ENCODE results near the gene TPSD1. TPM values are rescaled to one million over a fixed set of nuclear protein-coding genes. Genes with fewer than 3 reads are reported as not detected.
"Not testable (repeated sequence)": the region's sequence is repeated elsewhere in the genome, so short reads cannot be mapped to it uniquely, and the experiment has no call there.

Gene TPSD1
- total and polyA plus RNA-seq, 10 of the 15 experiments (the other 5 are each of a cell fraction or from before 2014, with no cell fraction given), result not detected

DNA sequence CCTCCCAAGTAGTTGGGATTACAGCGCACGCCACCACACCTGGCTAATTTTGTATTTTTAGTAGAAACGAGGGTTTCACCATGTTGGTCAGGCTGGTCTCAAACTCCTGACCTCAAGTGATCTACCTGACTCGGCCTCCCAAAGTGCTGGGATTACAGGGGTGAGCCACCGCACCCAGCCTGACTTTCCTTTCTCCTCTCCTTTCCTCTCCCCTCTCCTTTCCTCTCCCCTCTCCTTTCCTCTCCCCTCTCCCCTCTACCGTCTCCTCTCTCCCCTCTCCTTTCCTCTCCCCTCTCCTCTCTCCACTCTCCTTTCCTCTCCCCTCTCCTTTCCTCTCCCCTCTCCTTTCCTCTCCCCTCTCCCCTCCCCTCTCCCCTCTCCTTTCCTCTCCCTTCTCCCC is 36.3 kb downstream of the TPSD1 start:
- H3K27ac ChIP-seq (ENCODE audit: control insufficient read depth, insufficient read depth); H4K20me1 ChIP-seq (ENCODE audit: control insufficient read depth, insufficient read depth); H3K9me3 ChIP-seq (replicated peaks; ENCODE audit: control insufficient read depth, insufficient read depth, low read length); in situ Hi-C loops (cut with MboI); intact Hi-C loops (cut with micrococcal nuclease; ENCODE audit: unreplicated experiment); CTCF ChIA-PET; ATAC-seq; BruUV-seq (replicated peaks); H3K27me3 ChIP-seq (replicated peaks in 1 of 2; ENCODE audit: control insufficient read depth in 2 of 2, insufficient read depth in 2 of 2, low read length in 1 of 2); H3K4me1 ChIP-seq (ENCODE audit: control insufficient read depth, insufficient read depth, low read length); H3K79me2 ChIP-seq (ENCODE audit: control insufficient read depth, insufficient read depth, low read length); POLR2A ChIA-PET; H2AFZ ChIP-seq (ENCODE audit: control insufficient read depth, low read depth, low read length); H3K9ac ChIP-seq (ENCODE audit: control insufficient read depth, insufficient read depth, low read length); H3K36me3 ChIP-seq (ENCODE audit: control insufficient read depth in 2 of 2, insufficient read depth in 2 of 2, low read length in 1 of 2); DNase-seq (ENCODE audit: low read depth, low spot score); H3K4me2 ChIP-seq (ENCODE audit: control insufficient read depth, insufficient read depth); RAD21 ChIA-PET (ENCODE audit: unreplicated experiment); H3K4me3 ChIP-seq; FAIRE-seq; SMC1A ChIA-PET (ENCODE audit: uncharacterized antibody, unreplicated experiment): not testable (repeated sequence)
- 39% methylated on average over 6 of the region's 6 CpGs for WGBS (ENCODE audit: insufficient coverage, insufficient replicate concordance, low lambda C conversion rate, missing lambda C conversion rate)

DNA sequence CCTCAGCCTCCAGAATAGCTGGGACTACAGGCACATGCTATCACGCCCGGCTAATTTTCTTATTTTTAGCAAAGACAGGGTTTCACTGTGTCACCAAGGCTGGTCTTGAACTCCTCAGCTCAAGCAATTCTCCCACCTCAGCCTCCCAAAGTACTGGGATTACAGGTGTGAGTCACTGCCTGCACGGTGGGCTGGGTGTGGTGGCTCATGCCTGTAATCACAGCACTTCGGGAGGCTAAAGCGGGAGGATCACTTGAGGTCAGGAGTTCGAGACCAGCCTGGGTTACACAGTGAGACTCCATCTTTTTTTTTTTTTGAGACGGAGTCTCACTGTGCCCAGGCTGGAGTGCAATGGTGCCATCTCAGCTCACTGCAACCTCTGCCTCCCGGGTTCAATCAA is 36.9 kb downstream of the TPSD1 start:
- CTCF ChIA-PET; H4K20me1 ChIP-seq (ENCODE audit: control insufficient read depth, insufficient read depth); H3K27me3 ChIP-seq (replicated peaks in 1 of 2; ENCODE audit: control insufficient read depth in 2 of 2, insufficient read depth in 2 of 2, low read length in 1 of 2); H3K36me3 ChIP-seq (ENCODE audit: control insufficient read depth in 2 of 2, insufficient read depth in 2 of 2, low read length in 1 of 2); RAD21 ChIA-PET (ENCODE audit: unreplicated experiment); POLR2A ChIA-PET; SMC1A ChIA-PET (ENCODE audit: uncharacterized antibody, unreplicated experiment); H3K4me2 ChIP-seq (ENCODE audit: control insufficient read depth, insufficient read depth); FAIRE-seq; H2AFZ ChIP-seq (ENCODE audit: control insufficient read depth, low read depth, low read length); H3K9me3 ChIP-seq (replicated peaks; ENCODE audit: control insufficient read depth, insufficient read depth, low read length); H3K79me2 ChIP-seq (ENCODE audit: control insufficient read depth, insufficient read depth, low read length); intact Hi-C loops (cut with micrococcal nuclease; ENCODE audit: unreplicated experiment); in situ Hi-C loops (cut with MboI); ATAC-seq; BruUV-seq (replicated peaks); H3K4me1 ChIP-seq (ENCODE audit: control insufficient read depth, insufficient read depth, low read length); H3K4me3 ChIP-seq; H3K27ac ChIP-seq (ENCODE audit: control insufficient read depth, insufficient read depth); H3K9ac ChIP-seq (ENCODE audit: control insufficient read depth, insufficient read depth, low read length); DNase-seq (ENCODE audit: low read depth, low spot score): not testable (repeated sequence)
- 3% methylated on average over 7 of the region's 8 CpGs for WGBS (ENCODE audit: insufficient coverage, insufficient replicate concordance, low lambda C conversion rate, missing lambda C conversion rate)
